ENCODE results near the gene STK17A. TPM values are rescaled to one million over a fixed set of nuclear protein-coding genes. Genes with fewer than 3 reads are reported as not detected.

Gene STK17A
- total RNA-seq = 10 to 100 TPM; 42.4 to 55.5 TPM

DNA sequence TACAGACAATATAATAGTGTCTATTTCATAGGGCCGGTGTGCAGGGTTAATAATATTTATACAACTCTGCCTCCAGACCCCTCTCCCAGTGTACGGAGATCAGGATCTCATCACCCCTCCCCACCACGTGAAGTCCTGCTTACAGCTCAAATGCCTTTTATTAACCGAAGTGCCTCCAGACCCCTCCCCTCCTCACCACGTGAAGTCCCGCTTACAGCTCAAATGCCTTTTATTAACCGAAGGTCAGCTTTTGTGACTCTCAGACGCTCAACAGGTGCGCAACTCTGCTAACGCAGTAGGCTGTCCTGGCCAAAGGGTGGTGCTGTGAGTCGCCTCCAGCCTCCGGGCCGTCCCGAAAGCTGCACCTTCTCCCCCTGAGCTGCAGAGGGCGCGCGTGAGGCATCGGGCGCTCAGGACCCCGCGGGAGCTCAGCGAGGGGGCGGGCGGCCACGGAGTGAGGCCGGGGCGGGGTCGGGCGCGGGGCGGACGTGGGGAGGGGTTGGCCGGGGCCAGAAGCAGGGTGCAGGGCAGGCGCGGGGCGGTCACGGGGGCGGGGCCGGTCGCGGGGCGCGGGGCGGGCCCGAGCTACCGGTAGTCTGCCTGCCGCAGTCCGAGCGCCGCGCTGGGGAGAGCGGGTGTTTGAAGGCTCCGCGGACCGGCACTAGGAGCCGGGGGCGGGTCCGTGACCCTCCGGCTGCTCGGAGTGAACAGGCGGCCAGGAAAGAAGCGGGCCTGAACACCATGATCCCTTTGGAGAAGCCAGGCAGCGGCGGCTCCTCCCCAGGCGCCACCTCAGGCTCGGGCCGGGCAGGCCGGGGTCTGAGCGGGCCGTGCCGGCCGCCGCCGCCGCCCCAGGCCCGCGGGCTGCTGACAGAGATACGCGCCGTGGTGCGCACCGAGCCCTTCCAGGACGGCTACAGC is at the start of gene STK17A:
Gene STK17A (plus strand): TSS at position 606 of the 921 bp plus-strand sequence. CDS start 136 bp downstream, at position 742.
- no peaks in the 10 kb centered on the region for H3K36me3 ChIP-seq
- H3K9me3 ChIP-seq = no peaks in the 10 kb centered on the region
- TF ChIP-seq CTCF (IDR thresholded peaks at IDR 0.05) = peak; percentile 100
- no peaks in the 10 kb centered on the region for H3K27me3 ChIP-seq (replicated peaks; ENCODE audit: insufficient read depth)
- H3K4me3 ChIP-seq = peak within 1 kb of the TSS; percentile 96
- H3K27ac ChIP-seq = peak within 1 kb of the TSS; percentile 97 to 98
- ATAC-seq (ENCODE audit: insufficient number of reproducible peaks, low FRiP score, low read depth) (peak; percentile 83), DNase-seq (ENCODE audit: low spot score) (peak; percentile 69)
- H3K4me1 ChIP-seq (ENCODE audit: control insufficient read depth in 1 of 2, low read depth in 2 of 2) = peaks cover 9 to 36% of the 10 kb centered on the region in 2 donors

GRCh38 chr7:43533801-43534479 is 49.0 kb upstream of the STK17A start:
- ATAC-seq (ENCODE audit: insufficient number of reproducible peaks, low FRiP score, low read depth) (no peak), DNase-seq (ENCODE audit: low spot score) (no peak)
- Histone ChIP-seq H3K27me3 (replicated peaks; ENCODE audit: insufficient read depth) (no peaks in the 10 kb centered on the region), H3K4me1 (ENCODE audit: control insufficient read depth in 1 of 2, low read depth in 2 of 2) (peaks cover 0 to 4% of the 10 kb centered on the region in 2 donors), H3K36me3 (no peaks in the 10 kb centered on the region), H3K4me3 (no peak overlapping the region), H3K9me3 (no peaks in the 10 kb centered on the region), H3K27ac (no peak overlapping the region)
- TF ChIP-seq CTCF (IDR thresholded peaks at IDR 0.05) = no peak

GRCh38 chr7:43535031-43535451 is 47.9 kb upstream of the STK17A start:
- no peaks in the 10 kb centered on the region for H3K9me3 ChIP-seq
- H3K27ac ChIP-seq = no peak overlapping the region
- DNase-seq (ENCODE audit: low spot score) = no peak
- no peaks in the 10 kb centered on the region for H3K36me3 ChIP-seq
- TF ChIP-seq CTCF (IDR thresholded peaks at IDR 0.05) = no peak
- H3K4me3 ChIP-seq = no peak overlapping the region
- ATAC-seq (ENCODE audit: insufficient number of reproducible peaks, low FRiP score, low read depth) = no peak
- peaks cover 0 to 4% of the 10 kb centered on the region in 2 donors for H3K4me1 ChIP-seq (ENCODE audit: control insufficient read depth in 1 of 2, low read depth in 2 of 2)
- H3K27me3 ChIP-seq (replicated peaks; ENCODE audit: insufficient read depth) = no peaks in the 10 kb centered on the region

GRCh38 chr7:43535810-43536585 is 46.9 kb upstream of the STK17A start:
- Histone ChIP-seq H3K4me3 (no peak overlapping the region), H3K36me3 (no peaks in the 10 kb centered on the region), H3K4me1 (ENCODE audit: control insufficient read depth in 1 of 2, low read depth in 2 of 2) (peaks cover 0 to 4% of the 10 kb centered on the region in 2 donors), H3K9me3 (no peaks in the 10 kb centered on the region), H3K27me3 (replicated peaks; ENCODE audit: insufficient read depth) (no peaks in the 10 kb centered on the region), H3K27ac (no peak overlapping the region)
- ATAC-seq (ENCODE audit: insufficient number of reproducible peaks, low FRiP score, low read depth) (no peak), DNase-seq (ENCODE audit: low spot score) (no peak)
- no peak for TF ChIP-seq CTCF (IDR thresholded peaks at IDR 0.05)
